GM18873 (cell line): ENCODE data around the gene ZNF304.
"Not testable (repeated sequence)": the region's sequence is repeated elsewhere in the genome, so short reads cannot be mapped to it uniquely, and the experiment has no call there.

Experiments used
- ATAC-seq: cut with Tn5 transposase; IDR thresholded peaks from one replicate; pipeline ENCODE4 v1.9.1; 2021; ENCODE audit warnings: mild to moderate bottlenecking, moderate library complexity, moderate number of reproducible peaks; ENCODE audit not compliant: unreplicated experiment, low FRiP score

ZNF304 gene

DNA sequence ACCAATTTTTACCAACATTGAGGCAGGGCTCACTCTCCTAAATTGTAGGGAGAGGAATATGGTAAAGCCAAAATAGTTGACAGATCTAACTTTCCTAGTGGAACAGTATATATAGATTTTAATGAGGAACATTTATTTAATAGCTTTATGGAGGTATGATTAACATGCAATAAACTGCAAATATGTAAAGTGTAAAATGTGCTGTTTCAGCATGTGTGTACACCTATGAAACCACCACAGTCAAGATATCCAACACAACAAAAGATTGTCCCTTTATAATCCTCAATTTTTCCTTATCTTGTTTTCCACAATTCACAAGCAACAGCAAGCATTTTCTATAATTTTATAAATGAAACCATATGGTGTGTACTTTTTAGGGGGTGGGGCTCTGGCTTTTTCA, 8.2 kb downstream of the ZNF304 start:
- ATAC-seq, result no peak

DNA sequence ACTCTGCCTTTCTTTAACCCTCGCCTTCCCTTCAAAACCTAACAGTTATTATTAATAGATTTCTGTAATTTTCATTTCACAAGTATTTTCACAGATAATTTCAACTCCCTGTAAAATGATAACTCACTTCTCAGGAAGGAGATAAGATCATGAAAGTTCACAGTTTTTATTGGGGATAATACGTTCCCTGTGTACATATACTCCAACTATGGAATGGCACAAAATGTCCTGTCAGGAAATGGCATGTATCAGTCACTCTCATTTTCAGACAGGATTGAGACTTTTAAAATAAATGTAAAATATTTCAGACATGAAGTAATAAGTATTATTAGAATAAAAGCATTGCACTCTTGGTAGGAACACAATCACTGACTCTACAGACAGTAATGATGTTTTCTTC, 11.3 kb downstream of the ZNF304 start:
- no peak for ATAC-seq

DNA sequence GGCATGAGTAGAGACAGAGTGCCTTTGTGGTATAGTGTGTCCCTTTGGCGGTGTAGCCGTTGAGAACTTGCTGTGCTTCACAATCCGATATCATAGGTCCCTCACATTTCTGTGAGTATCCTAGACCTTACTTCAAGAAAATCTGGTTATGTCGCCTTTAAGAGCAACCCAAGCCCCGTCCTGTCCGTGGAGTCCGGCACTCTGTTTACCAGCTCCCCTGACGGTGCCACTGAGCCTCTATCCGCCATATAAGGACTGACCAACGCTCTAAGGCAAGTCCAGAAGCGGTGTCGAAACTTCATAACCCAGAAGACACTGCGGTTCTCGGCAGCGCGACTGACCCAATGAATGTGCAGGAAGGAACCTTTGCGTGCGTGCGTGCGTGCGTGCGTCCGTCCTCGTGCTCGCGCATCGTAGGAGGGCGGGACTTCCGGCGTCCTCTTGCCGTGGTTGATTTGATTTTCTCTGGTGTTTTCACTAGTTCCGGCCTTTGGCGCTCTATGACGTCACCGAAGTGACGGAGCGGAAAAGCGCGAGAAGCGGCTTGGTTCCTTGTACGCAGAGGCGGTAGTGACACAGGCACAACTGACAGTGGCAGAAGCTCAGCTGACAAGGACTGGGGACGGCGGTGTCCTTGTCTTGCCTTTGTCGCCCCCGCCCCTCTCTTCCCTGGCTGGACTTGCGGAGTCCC, 12.1 kb downstream of the ZNF304 start, which contains the start of the genes TRAPPC2B and ZNF547:
Gene TRAPPC2B (plus strand): TSS at position 555 of the 691 bp plus-strand sequence. CDS start 1,283 bp downstream, outside the sequence.
Gene ZNF547 (plus strand): TSS at position 555 of the 691 bp plus-strand sequence. CDS start 5,005 bp downstream, outside the sequence.
- peak; percentile 87 for ATAC-seq

DNA sequence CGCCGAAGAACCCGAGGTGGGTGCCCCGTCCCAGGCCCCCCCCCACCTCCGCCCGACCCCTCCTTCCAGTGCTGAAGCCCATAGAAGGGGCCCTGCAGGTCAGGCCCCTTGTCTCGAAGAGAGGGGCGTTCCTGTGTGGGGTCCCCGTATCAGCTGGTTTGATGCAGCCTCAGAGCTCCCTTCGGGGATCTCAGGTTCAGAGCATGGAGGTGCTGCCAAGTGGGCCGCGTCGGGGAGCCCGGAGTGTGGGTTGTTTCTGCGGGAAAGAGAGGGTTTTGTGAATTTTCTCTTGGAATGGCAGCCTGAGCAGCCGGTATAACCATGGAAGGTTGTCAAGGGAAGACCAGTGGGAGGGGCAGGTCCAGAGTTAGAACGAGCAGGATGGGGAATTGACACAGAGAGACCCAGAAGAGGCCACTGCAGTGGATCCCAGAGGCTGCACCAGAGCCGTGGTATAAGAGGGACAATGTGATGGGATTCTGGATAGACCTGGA, 12.7 kb downstream of the ZNF304 start:
- ATAC-seq, result no peak

DNA sequence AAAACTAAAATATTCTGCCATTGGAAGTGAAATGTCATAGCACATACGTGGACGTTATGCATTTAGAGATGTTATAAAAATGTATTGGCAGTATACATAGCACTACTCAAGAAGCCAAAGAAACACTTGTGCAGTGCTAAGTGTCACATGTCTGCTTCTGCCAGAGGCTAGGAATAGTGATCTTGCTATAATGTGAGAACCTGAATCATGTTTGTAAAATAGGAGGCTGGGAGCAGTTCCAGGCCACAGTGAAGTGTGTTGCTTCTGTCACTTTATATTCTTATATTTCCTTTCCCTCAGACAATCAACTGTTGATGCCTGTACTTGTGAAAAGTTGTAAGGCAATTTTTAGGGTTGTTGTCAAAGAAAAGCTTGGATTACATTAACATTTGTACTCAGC, 15.7 kb downstream of the ZNF304 start:
- no peak for ATAC-seq

DNA sequence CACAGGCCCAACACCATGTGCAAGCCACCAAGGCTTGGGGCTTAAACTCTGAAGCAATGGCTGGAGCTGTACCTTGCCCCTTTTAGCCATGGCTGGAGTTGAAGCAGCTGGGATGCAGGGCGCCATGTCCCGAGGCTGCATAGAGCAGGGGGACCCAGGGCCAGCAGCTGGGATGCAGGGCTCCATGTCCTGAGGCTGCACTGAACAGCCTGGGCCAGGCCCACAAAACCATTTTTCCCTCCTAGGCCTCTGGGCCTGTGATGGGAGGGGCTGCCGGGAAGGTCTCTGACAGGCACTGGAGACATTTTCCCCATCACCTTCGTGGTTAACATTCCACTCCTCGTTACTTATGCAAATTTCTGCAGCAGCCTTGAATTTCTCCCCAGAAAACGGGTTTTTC, 23.1 kb downstream of the ZNF304 start:
- no peak for ATAC-seq

DNA sequence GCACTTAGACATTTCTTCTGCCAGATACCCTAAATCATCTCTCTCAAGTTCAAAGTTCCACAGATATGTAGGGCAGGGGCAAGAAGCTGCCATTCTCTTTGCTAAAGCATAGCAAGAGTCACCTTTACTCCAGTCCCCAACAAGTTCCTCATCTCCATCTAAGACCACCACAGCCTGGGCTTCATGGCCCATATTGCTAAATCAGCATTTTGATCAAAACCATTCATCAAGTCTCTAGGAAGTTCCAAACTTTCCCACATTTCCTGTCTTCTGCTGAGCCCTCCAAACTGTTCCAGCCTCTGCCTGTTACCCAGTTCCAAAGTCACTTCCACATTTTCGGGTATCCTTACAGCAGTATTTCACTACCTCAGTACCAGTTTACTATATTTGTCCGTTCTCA, 23.6 kb downstream of the ZNF304 start:
- not testable (repeated sequence) for ATAC-seq

DNA sequence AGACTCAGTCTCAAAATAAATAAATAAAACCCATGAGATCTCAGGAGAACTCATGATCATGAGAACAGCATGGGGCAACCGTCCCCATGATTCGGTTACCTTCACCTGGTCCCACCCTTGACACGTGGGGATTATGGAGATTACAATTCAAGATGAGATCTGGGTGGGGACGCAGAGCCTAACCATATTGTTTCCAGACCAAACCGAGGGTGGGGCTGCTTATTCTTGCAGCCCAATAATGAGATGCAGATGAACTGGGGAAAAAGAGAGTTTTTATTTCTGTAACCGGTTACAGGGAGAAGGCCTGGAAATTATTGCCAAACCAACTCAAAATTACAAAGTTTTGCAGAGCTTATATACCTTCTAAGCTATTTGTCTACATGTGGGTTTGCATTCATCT, 25.1 kb downstream of the ZNF304 start:
- ATAC-seq, result no peak

DNA sequence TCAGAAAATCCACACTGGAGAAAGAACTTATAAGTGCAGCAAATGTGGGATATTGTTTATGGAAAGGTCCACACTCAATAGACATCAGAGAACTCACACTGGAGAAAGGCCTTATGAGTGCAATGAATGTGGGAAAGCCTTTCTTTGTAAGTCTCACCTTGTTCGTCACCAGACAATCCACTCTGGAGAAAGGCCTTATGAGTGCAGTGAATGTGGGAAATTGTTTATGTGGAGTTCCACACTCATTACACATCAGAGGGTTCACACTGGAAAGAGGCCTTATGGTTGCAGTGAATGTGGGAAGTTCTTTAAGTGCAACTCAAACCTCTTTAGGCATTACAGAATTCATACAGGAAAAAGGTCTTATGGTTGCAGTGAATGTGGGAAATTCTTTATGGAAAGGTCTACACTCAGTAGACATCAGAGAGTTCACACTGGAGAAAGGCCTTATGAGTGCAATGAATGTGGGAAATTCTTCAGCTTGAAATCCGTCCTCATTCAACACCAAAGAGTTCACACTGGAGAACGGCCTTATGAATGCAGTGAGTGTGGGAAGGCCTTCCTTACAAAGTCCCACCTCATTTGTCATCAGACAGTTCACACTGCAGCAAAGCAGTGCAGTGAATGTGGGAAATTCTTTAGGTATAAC, 26.6 kb downstream of the ZNF304 start:
- ATAC-seq, result no peak

DNA sequence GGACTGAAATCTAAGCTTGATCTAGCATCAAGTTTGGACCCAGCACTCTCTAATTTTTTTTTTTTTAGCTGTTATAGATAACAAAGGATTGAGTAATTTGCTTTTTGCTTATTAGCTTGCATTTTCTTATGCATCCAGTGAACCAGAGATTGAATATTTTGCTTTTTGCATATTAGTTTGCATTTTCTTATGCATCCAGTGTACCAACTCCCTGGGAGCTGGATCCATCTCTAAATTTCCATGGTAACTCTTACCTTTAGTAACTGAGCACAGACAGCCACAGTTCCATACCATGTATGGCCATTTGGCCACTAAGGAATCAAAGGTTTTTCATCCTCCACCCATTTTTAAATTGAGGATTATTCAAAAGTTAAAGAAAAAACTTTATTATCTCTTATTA, 29.9 kb downstream of the ZNF304 start:
- no peak for ATAC-seq

DNA sequence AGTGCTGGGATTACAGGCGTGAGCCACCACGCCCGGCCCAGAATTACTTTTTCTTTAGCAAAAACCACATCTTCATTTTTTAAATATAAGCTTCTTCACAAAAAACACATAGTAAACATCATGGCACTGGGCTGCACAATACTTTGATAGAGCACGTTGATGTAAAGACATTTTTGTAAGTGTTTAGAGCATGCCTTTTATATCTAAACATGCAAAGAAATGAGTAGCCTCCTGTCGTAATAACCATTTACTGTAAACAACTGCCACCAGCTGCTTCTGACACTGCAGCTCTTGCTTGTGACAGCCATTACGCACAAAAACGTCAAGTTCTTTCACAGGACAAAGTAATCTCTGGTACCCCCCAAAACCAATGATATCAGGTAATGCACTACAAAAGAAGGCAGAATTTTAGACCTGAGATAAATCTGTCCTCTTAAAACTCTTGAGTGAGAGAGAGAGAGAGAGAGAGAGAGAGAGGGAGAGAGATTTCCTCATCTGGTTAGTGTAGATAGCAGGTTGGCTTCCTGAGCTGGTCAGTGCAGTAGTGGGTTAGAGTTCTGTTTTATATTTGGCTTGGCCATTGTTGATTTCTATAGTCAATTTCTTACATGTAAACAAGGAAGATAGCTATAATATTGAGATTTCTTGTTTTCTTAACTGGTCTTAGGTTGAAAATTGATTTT, 31.9 kb downstream of the ZNF304 start:
- no peak for ATAC-seq

DNA sequence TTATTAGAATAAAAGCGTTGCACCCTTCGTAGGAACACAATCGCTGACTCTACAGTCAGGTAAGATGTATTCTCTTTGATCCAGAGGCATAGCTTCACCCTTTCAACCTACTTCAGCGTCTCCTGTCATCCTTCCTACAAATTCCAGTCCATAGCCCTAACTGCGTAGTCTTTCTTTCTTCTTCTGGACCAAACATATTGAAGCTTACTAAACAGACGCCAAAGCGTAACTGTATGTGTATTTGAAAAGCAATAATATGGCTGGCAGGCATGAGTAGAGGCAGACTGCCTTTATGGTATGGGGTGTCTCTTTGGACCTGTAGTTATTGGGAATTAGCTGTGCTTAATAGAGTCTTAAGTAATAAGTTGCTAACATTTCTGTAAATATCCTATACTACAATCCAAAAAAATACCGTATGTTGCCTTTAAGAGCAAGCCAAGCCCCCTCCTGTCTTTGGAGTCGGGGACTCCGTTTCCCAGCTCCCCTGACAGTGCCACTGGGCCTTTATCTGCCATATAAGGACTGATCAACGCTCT, 38.2 kb downstream of the ZNF304 start:
- no peak for ATAC-seq

DNA sequence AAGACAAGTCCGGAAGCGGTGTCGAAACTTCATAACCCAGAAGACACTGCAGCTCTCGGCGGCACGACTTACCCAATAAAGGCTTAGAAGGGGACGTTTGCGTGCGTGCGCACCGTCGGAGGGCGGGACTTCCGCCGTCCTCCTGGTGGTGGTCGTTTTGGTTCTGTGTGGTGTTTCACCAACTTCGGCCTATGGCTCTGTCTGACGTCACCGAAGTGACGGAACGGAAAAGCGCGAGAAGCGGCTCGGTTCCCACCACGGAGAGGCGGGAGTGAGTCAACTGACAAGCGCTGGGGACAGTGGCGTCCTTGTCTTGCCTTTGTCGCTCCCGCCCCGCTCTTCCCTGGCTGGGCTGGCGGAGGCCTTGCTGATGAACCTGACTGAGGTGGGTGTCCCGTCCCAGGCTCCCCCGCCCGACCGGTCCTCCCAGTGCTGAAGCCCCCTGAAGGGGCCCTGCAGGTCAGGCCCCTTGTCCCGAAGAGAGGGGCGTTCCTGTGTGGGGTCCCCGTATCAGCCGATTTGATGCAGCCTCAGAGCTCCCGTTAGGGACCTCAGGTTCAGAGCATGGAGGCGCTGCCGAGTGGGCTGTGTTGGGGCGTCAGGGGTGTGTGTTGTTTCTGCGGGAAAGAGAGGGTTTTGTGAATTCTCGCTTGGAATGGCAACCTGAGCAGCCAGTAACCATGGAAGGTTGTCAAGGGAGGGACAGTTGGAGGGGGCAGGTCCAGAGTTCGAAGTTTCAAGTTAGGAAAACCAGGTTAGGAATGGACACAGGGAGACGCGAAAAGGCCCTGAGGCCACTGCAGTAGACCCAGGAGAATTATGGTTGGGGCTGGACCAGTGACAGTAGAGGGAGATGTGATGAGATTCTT, 38.9 kb downstream of the ZNF304 start, which contains the start of gene ZNF548:
Gene ZNF548 (plus strand): TSS at position 125 of the 869 bp plus-strand sequence. CDS start 246 bp downstream, at position 371.
- ATAC-seq, result peak; percentile 92

DNA sequence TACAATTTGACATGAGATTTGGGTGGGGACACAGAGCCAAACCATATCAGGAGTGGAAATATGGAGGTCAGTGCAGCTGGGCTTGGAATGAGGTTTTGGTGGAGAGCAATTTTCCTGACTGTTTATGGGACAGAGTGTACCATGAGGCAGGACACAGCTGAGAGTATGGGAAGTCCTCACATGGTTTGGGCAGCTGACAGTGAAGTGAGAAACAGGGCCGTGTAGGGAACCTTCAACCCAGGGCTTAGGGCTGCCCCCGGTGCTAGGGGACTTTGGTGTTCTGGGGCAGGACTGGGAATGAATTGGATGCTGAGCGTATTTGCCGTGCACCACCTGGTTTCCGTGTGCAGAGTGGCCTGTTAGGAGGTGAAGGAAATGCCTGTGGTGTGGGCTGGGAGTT, 44.6 kb downstream of the ZNF304 start:
- ATAC-seq, result no peak

DNA sequence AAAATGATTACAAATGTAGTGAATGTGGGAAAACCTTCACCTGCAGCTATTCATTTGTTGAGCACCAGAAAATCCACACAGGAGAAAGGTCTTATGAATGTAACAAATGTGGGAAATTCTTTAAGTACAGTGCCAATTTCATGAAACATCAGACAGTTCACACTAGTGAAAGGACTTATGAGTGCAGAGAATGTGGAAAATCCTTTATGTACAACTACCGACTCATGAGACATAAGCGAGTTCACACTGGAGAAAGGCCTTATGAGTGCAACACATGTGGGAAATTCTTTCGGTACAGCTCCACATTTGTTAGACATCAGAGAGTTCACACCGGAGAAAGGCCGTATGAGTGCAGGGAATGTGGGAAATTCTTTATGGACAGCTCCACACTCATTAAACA, 47.8 kb downstream of the ZNF304 start:
- ATAC-seq, result no peak

DNA sequence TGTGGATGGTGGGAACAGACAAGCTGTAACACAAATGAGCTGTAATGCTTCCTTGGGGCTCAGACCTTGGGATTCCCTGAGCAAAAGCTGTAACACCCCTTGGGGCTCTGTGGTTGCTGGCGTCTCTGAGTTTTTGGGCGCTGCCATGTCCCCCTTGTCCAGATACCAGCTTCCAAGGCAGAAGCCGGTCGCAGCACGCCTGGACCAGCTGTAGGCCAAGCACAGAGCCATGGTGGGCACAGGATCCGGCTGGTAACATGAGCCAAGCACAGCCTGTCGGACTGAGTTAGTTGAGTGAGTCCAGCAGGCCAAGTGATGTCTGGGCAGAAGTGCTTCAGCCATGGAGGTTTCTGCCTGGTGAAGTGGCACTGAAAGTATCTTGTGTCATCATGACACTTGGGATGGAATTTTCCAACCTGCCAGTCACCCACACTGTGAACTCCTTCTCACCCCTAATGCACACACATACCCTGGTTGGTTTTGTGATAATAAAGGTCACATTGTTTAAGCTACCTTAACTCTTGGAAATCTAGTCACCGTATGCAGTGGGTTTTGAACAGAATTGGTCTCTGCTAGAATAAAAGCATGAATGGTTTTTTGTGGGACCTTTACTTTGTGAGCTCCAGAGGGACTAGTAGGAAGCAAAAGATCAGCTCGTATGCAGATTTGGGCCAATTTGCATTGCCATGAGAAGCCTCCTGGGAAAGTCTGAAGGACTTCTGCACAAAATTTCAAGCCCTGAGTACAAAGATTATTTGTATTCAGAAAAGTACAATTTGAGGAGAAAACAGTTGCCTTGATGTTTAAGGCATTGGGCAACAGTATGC, 52.9 kb downstream of the ZNF304 start:
- ATAC-seq, result no peak

DNA sequence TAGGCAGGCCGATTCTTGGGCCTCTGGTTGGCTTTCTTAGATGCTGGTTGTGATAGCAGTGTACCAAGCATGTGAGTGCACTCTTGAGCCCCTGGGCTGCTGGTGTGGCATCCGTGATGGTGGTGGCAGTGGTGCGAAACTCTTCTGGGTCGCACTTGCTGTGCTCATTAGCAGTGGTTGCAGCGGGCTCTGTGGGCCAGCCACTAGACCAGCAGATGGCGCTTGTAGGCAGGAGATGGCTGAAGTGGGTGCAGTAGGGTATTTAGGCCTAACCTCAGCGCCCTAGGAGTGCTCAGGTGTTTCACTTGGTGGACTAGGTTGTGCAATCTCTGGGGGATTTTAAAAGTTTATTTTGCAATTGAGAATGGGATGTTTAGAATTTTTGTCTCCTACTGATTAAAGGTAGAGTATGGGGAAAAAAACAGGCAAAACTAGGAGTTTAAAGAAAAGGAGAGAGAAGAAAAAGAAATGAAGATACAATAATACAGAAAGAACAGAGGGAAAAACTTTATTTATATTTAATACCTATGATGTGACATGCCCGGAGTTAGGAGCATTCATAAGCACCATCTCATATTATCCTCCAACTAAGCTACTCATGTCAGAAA, 55.5 kb downstream of the ZNF304 start:
- ATAC-seq, result no peak
